H9 (cell line): Measurements from ENCODE around the gene PADI6. TPM values are rescaled to one million over a fixed set of nuclear protein-coding genes. Genes with fewer than 3 reads are reported as not detected.

Experiments
- DNase-seq: peaks from one replicate; pipeline ENCODE4 v3.0.0-alpha.2; 2017
- H2AFZ ChIP-seq: one replicate; pipeline ENCODE4 v1.6.1; 2013; ENCODE audit warnings: mild to moderate bottlenecking, low read length, control low read depth, moderate library complexity
- H2AK5ac ChIP-seq: 2 replicates; pipeline ENCODE4 v1.6.1; 2013; ENCODE audit warnings: low read length, control low read depth, mixed read lengths; ENCODE audit not compliant: insufficient read length
- H2BK120ac ChIP-seq: one replicate; pipeline ENCODE4 v1.6.1; 2013; ENCODE audit warnings: low read depth, mild to moderate bottlenecking, low read length, control low read depth, inconsistent platforms; ENCODE audit not compliant: poor library complexity, severe bottlenecking
- H2BK12ac ChIP-seq: 2 replicates; pipeline ENCODE4 v1.6.1; 2013; ENCODE audit warnings: low read length, control low read depth, mixed read lengths, low read depth; ENCODE audit not compliant: insufficient read length
- H2BK15ac ChIP-seq: 2 replicates; pipeline ENCODE4 v1.6.1; 2013; ENCODE audit warnings: low read depth, low read length, control low read depth
- H2BK20ac ChIP-seq: one replicate; pipeline ENCODE4 v1.6.1; 2013; ENCODE audit warnings: low read depth, mild to moderate bottlenecking, low read length, control low read depth, inconsistent platforms; ENCODE audit not compliant: poor library complexity, severe bottlenecking
- H2BK5ac ChIP-seq: 2 replicates; pipeline ENCODE4 v1.6.1; 2013; ENCODE audit warnings: low read length, control low read depth, mixed read lengths; ENCODE audit not compliant: insufficient read length
- H3K14ac ChIP-seq: 2 replicates; pipeline ENCODE4 v1.6.1; 2013; ENCODE audit warnings: low read length, control low read depth; ENCODE audit not compliant: insufficient read depth
- H3K18ac ChIP-seq: 2 replicates; pipeline ENCODE4 v1.6.1; 2013; ENCODE audit warnings: low read depth, mild to moderate bottlenecking, mixed read lengths, low read length, control low read depth; ENCODE audit not compliant: insufficient read length
- H3K23ac ChIP-seq: 2 replicates; pipeline ENCODE4 v1.6.1; 2013; ENCODE audit warnings: low read length, control low read depth, mixed read lengths, low read depth; ENCODE audit not compliant: insufficient read length
- H3K23me2 ChIP-seq: 2 replicates; pipeline ENCODE4 v1.6.1; 2013; ENCODE audit warnings: low read depth, mild to moderate bottlenecking, mixed read lengths, low read length, control low read depth; ENCODE audit not compliant: insufficient read length, poor library complexity, severe bottlenecking
- H3K27ac ChIP-seq: 2 replicates; pipeline ENCODE4 v1.5.1; 2013; ENCODE audit warnings: low read length, control low read depth, mixed read lengths, low read depth; ENCODE audit not compliant: insufficient read length
- H3K27me3 ChIP-seq: 2 replicates; pipeline ENCODE4 v1.6.1; 2013; ENCODE audit warnings: low read length, control low read depth, inconsistent platforms; ENCODE audit not compliant: insufficient read depth
- H3K4ac ChIP-seq: 2 replicates; pipeline ENCODE4 v1.6.1; 2013; ENCODE audit warnings: low read depth, mild to moderate bottlenecking, control low read depth, inconsistent platforms, low read length, moderate library complexity
- H3K4me1 ChIP-seq: 2 replicates; pipeline ENCODE4 v1.6.1; 2013; ENCODE audit warnings: low read length, control low read depth, inconsistent platforms; ENCODE audit not compliant: insufficient read depth
- H3K4me2 ChIP-seq: 2 replicates; pipeline ENCODE4 v1.6.1; 2013; ENCODE audit warnings: low read length, control low read depth, mixed read lengths; ENCODE audit not compliant: insufficient read length, insufficient read depth
- H3K56ac ChIP-seq: 2 replicates; pipeline ENCODE4 v1.6.1; 2013; ENCODE audit warnings: low read depth, mild to moderate bottlenecking, mixed read lengths, low read length, control low read depth; ENCODE audit not compliant: insufficient read length
- H3K79me1 ChIP-seq: 2 replicates; pipeline ENCODE4 v1.6.1; 2013; ENCODE audit warnings: low read depth, mild to moderate bottlenecking, moderate library complexity, low read length, control low read depth, inconsistent platforms; ENCODE audit not compliant: insufficient read depth, poor library complexity, severe bottlenecking
- H3K79me2 ChIP-seq: 2 replicates; pipeline ENCODE4 v1.6.1; 2013; ENCODE audit warnings: low read length, control low read depth, inconsistent platforms; ENCODE audit not compliant: insufficient read depth
- H3K9ac ChIP-seq: 2 replicates; pipeline ENCODE4 v1.6.1; 2013; ENCODE audit warnings: low read length, control low read depth, mixed read lengths; ENCODE audit not compliant: insufficient read length; ENCODE audit errors: extremely low read depth
- H3K9me3 ChIP-seq: one replicate; pipeline ENCODE4 v1.6.1; 2013; ENCODE audit warnings: low read depth, low read length, inconsistent platforms; ENCODE audit not compliant: control insufficient read depth
- H3T11ph ChIP-seq: one replicate; pipeline ENCODE4 v1.6.1; 2013; ENCODE audit warnings: mild to moderate bottlenecking, low read length, control low read depth, inconsistent platforms
- H4K20me1 ChIP-seq: one replicate; pipeline ENCODE4 v1.6.1; 2013; ENCODE audit not compliant: control insufficient read depth, insufficient read length, insufficient read depth
- H4K5ac ChIP-seq: 2 replicates; pipeline ENCODE4 v1.6.1; 2013; ENCODE audit warnings: low read depth, mild to moderate bottlenecking, mixed read lengths, low read length, control low read depth; ENCODE audit not compliant: insufficient read length
- H4K8ac ChIP-seq: replicated peaks from 2 replicates; pipeline ENCODE4 v1.6.1; 2013; ENCODE audit warnings: low read length, control low read depth, mixed read lengths, low read depth; ENCODE audit not compliant: insufficient read length
- H4K91ac ChIP-seq: 2 replicates; pipeline ENCODE4 v1.6.1; 2013; ENCODE audit warnings: low read depth, mild to moderate bottlenecking, moderate library complexity, mixed read lengths, low read length, control low read depth; ENCODE audit not compliant: insufficient read length
- H3K27ac Mint-ChIP-seq, 3 experiments: 2 replicates in 2 of 3; 3 replicates in 1 of 3; pipeline ENCODE4 v1.8.0; 2020 to 2021; ENCODE audit warnings: mixed read lengths in 3 of 3, mild to moderate bottlenecking in 1 of 3, moderate library complexity in 1 of 3
- H3K27me3 Mint-ChIP-seq: 2 replicates; pipeline ENCODE4 v1.8.0; 2021; ENCODE audit warnings: low read depth, mild to moderate bottlenecking, moderate library complexity, mixed read lengths
- H3K36me3 Mint-ChIP-seq, 3 experiments: 2 replicates in 2 of 3; 3 replicates in 1 of 3; pipeline ENCODE4 v1.8.0; 2020 to 2021; ENCODE audit warnings: low read depth in 3 of 3, mixed read lengths in 3 of 3; ENCODE audit not compliant: insufficient read depth in 1 of 3
- H3K4me1 Mint-ChIP-seq, 2 experiments: 2 replicates each; pipeline ENCODE4 v1.8.0; 2020; ENCODE audit warnings: mixed read lengths in 2 of 2
- H3K4me3 Mint-ChIP-seq, 2 experiments: 2 replicates in 1 of 2; 3 replicates in 1 of 2; pipeline ENCODE4 v1.8.0; 2020 to 2021; ENCODE audit warnings: mild to moderate bottlenecking in 2 of 2, mixed read lengths in 2 of 2, moderate library complexity in 1 of 2
- H3K9me3 Mint-ChIP-seq, 2 experiments: 2 replicates in 1 of 2; 3 replicates in 1 of 2; pipeline ENCODE4 v1.8.0; 2020; ENCODE audit warnings: mild to moderate bottlenecking in 2 of 2, mixed read lengths in 2 of 2, moderate library complexity in 1 of 2
- CTCF ChIP-seq: fragments of 200-600 bp; sonication (generic); conservative IDR thresholded peaks from 3 replicates; pipeline ENCODE4 v1.8.0; 2021; ENCODE audit warnings: antibody characterized with exemption, mild to moderate bottlenecking
- WGBS: extraction: QIAGEN DNeasy Blood & Tissue Kit; methylation state at CpG from one replicate; pipeline ENCODE4 v1.1.7; 2013; ENCODE audit warnings: missing lambda C conversion rate, low lambda C conversion rate, mixed read lengths; ENCODE audit not compliant: insufficient read length; ENCODE audit errors: extremely low coverage; 5-methylcytosine and 5-hydroxymethylcytosine counted together
- total RNA-seq: library from RNA; stranded (reverse); gene quantifications from 2 replicates; pipeline ENCODE4 v1.2.1, GENCODE V29; 2021

PADI6 gene
- total RNA-seq, 1 experiment from 2014 or later: not detected

- H3K79me1 ChIP-seq: no peaks in the 10 kb centered on the region
- H3K18ac ChIP-seq: no peak overlapping the region
- peaks cover 42 to 56% of the 10 kb centered on the region in 2 experiments for H3K4me1 Mint-ChIP-seq
- no peak overlapping the region for H2BK15ac ChIP-seq
- H2AFZ ChIP-seq: no peak overlapping the region
- no peaks in the 10 kb centered on the region for H4K20me1 ChIP-seq
- peak overlapping the region; percentile 40 to 81 (median 67); a peak in 5 of 7 replicates for H3K27ac Mint-ChIP-seq
- no peak overlapping the region for H3K4me3 Mint-ChIP-seq
- H3K9ac ChIP-seq: no peak overlapping the region
- H2AK5ac ChIP-seq: no peak overlapping the region
- no peak overlapping the region for H3K4ac ChIP-seq
- no peak overlapping the region for H2BK20ac ChIP-seq
- TF ChIP-seq CTCF: no peak
- no peaks in the 10 kb centered on the region for H3K4me1 ChIP-seq
- H2BK5ac ChIP-seq: no peak overlapping the region
- H3K9me3 ChIP-seq: no peaks in the 10 kb centered on the region
- no peak overlapping the region for H3K56ac ChIP-seq
- H3K79me2 ChIP-seq: no peaks in the 10 kb centered on the region
- H3K27ac ChIP-seq: no peak overlapping the region
- H3K14ac ChIP-seq: no peak overlapping the region
- H3K9me3 Mint-ChIP-seq: no peaks in the 10 kb centered on the region
- no peaks in the 10 kb centered on the region for H3K23me2 ChIP-seq
- H3K4me2 ChIP-seq: no peak overlapping the region
- H2BK120ac ChIP-seq: no peak overlapping the region
- DNase-seq: peak; percentile 50
- no peak overlapping the region for H3T11ph ChIP-seq
- WGBS: no CpG with 5 or more reads among the region's 15 CpGs
- H4K5ac ChIP-seq: no peak overlapping the region
- H4K8ac ChIP-seq: no peak overlapping the region
- no peak overlapping the region for H2BK12ac ChIP-seq
- H4K91ac ChIP-seq: no peak overlapping the region
- peaks cover 4% of the 10 kb centered on the region for H3K27me3 Mint-ChIP-seq
- no peak overlapping the region for H3K23ac ChIP-seq
- H3K27me3 ChIP-seq: no peaks in the 10 kb centered on the region
- H3K36me3 Mint-ChIP-seq: peaks cover 17 to 38% (median 29%) of the 10 kb centered on the region in 3 experiments; a peak in 6 of 7 replicates
Observed at GRCh38 chr1:17404034-17404684, 32.2 kb downstream of the PADI6 start.
